Type B pancreatic cell (in vitro differentiated cells): ENCODE measurements around the gene SYTL3. TPM values are rescaled to one million over a fixed set of nuclear protein-coding genes. Genes with fewer than 3 reads are reported as not detected.
"Not testable (repeated sequence)": the region's sequence is repeated elsewhere in the genome, so short reads cannot be mapped to it uniquely, and the experiment has no call there.

Experiments
- DNase-seq: peaks from one replicate; pipeline ENCODE4 v3.0.0; 2021; ENCODE audit warnings: mixed read lengths; ENCODE audit not compliant: unreplicated experiment; ENCODE audit errors: extremely low spot score
- H3K27ac Mint-ChIP-seq: 2 replicates; pipeline ENCODE4 v1.8.0; 2021; ENCODE audit warnings: mild to moderate bottlenecking, mixed read lengths
- H3K27me3 Mint-ChIP-seq: 2 replicates; pipeline ENCODE4 v1.8.0; 2021; ENCODE audit warnings: mixed read lengths
- H3K36me3 Mint-ChIP-seq: 2 replicates; pipeline ENCODE4 v1.8.0; 2021; ENCODE audit warnings: mixed read lengths
- H3K4me1 Mint-ChIP-seq: one replicate; pipeline ENCODE4 v1.8.0; 2021; ENCODE audit warnings: mixed read lengths; ENCODE audit not compliant: unreplicated experiment
- H3K4me3 Mint-ChIP-seq: 2 replicates; pipeline ENCODE4 v1.8.0; 2021; ENCODE audit warnings: mild to moderate bottlenecking, mixed read lengths
- H3K9me3 Mint-ChIP-seq: 2 replicates; pipeline ENCODE4 v1.8.0; 2021; ENCODE audit warnings: mixed read lengths
- CTCF ChIP-seq: fragments of 200-600 bp; sonication (generic); conservative IDR thresholded peaks from 2 replicates; pipeline ENCODE4 v1.5.0; 2021; ENCODE audit warnings: antibody characterized with exemption, mild to moderate bottlenecking
- total RNA-seq: library from RNA; stranded (reverse); gene quantifications from 2 replicates; pipeline ENCODE4 v1.2.1, GENCODE V29; 2021; ENCODE audit warnings: low replicate concordance

SYTL3 gene
- total RNA-seq, 1 donor from 2014 or later: 2.2 TPM

- H3K4me1 Mint-ChIP-seq: peaks cover 35% of the 10 kb centered on the region
- no peaks in the 10 kb centered on the region for H3K9me3 Mint-ChIP-seq
- peaks cover 8% of the 10 kb centered on the region for H3K36me3 Mint-ChIP-seq
- no peak for TF ChIP-seq CTCF
- peak overlapping the region; percentile 98 for H3K27ac Mint-ChIP-seq
- H3K27me3 Mint-ChIP-seq: no peaks in the 10 kb centered on the region
- DNase-seq: peak; percentile 56
- peak overlapping the region; percentile 96 for H3K4me3 Mint-ChIP-seq
Observed at GRCh38 chr6:158646023-158646910, 3.6 kb upstream of the SYTL3 start.

GRCh38 chr6:158647501-158647900 is 2.4 kb upstream of the SYTL3 start:
- H3K27me3 Mint-ChIP-seq: no peaks in the 10 kb centered on the region
- peaks cover 26% of the 10 kb centered on the region for H3K4me1 Mint-ChIP-seq
- H3K9me3 Mint-ChIP-seq: no peaks in the 10 kb centered on the region
- TF ChIP-seq CTCF: no peak
- H3K27ac Mint-ChIP-seq: no peak overlapping the region
- H3K4me3 Mint-ChIP-seq: no peak overlapping the region
- peak; percentile 4 for DNase-seq
- peaks cover 3% of the 10 kb centered on the region for H3K36me3 Mint-ChIP-seq

GRCh38 chr6:158648682-158649131 is 1.1 kb upstream of the SYTL3 start:
- DNase-seq: peak; percentile 24
- H3K4me3 Mint-ChIP-seq: no peak overlapping the region

GRCh38 chr6:158651981-158652737 is 2.3 kb downstream of the SYTL3 start:
- H3K36me3 Mint-ChIP-seq, H3K9me3 Mint-ChIP-seq, H3K27ac Mint-ChIP-seq, H3K27me3 Mint-ChIP-seq, H3K4me3 Mint-ChIP-seq: not testable (repeated sequence)
- H3K4me1 Mint-ChIP-seq: peaks cover 15% of the 10 kb centered on the region
- DNase-seq: peak; percentile 4

More at GRCh38 chr6:158648682-158649131, 1.1 kb upstream of the SYTL3 start:
- no peaks in the 10 kb centered on the region for H3K36me3 Mint-ChIP-seq
- H3K4me1 Mint-ChIP-seq: peaks cover 19% of the 10 kb centered on the region
- no peak overlapping the region for H3K27ac Mint-ChIP-seq
- no peak for TF ChIP-seq CTCF
- H3K27me3 Mint-ChIP-seq: no peaks in the 10 kb centered on the region
- H3K9me3 Mint-ChIP-seq: no peaks in the 10 kb centered on the region

GRCh38 chr6:158653577-158654354 is 3.9 kb downstream of the SYTL3 start:
- peak; percentile 42 for DNase-seq
- Mint-ChIP-seq H3K4me1 (peaks cover 15% of the 10 kb centered on the region), H3K36me3 (no peaks in the 10 kb centered on the region), H3K4me3 (no peak overlapping the region), H3K9me3 (no peaks in the 10 kb centered on the region), H3K27me3 (no peaks in the 10 kb centered on the region), H3K27ac (no peak overlapping the region)
- TF ChIP-seq CTCF: no peak
